Neural cell (in vitro differentiated cells): ENCODE measurements around the gene ENTPD1. TPM values are rescaled to one million over a fixed set of nuclear protein-coding genes. Genes with fewer than 3 reads are reported as not detected.

Experiments used
- H2AFZ ChIP-seq: fragments of 200-600, 300-800 bp; sonication (generic), shearing (Covaris generic); 2 replicates; pipeline ENCODE4 v1.6.0; 2014; ENCODE audit warnings: low read depth, mild to moderate bottlenecking, antibody characterized with exemption, low read length, moderate library complexity
- H3F3A ChIP-seq: fragments of 200-600 bp; shearing (Covaris generic); 2 replicates; pipeline ENCODE4 v1.6.1; 2016; ENCODE audit warnings: mild to moderate bottlenecking, moderate library complexity, mixed read lengths, antibody characterized with exemption, low read length; ENCODE audit not compliant: insufficient read depth, poor library complexity, severe bottlenecking
- H3K27ac ChIP-seq: fragments of 200-600, 300-800 bp; sonication (generic), shearing (Covaris generic); 2 replicates; pipeline ENCODE4 v1.5.1; 2014; ENCODE audit warnings: mild to moderate bottlenecking, low read length, moderate library complexity
- H3K27me3 ChIP-seq: fragments of 300-800, 200-600 bp; sonication (generic), shearing (Covaris generic); 2 replicates; pipeline ENCODE4 v1.6.0; 2014; ENCODE audit warnings: mild to moderate bottlenecking, low read depth, low read length, moderate library complexity; ENCODE audit not compliant: insufficient read depth
- H3K36me3 ChIP-seq: fragments of 300-800, 200-600 bp; sonication (generic), shearing (Covaris generic); 2 replicates; pipeline ENCODE4 v1.5.1; 2014; ENCODE audit warnings: mild to moderate bottlenecking, antibody characterized with exemption, low read length, moderate library complexity; ENCODE audit not compliant: insufficient read depth
- H3K4me2 ChIP-seq: fragments of 300-800, 200-600 bp; sonication (generic), shearing (Covaris generic); 2 replicates; pipeline ENCODE4 v1.6.0; 2014; ENCODE audit warnings: mild to moderate bottlenecking, low read length
- H3K4me3 ChIP-seq: fragments of 300-800, 200-600 bp; sonication (generic), shearing (Covaris generic); 2 replicates; pipeline ENCODE4 v1.5.1; 2014; ENCODE audit warnings: mild to moderate bottlenecking, low read length, moderate library complexity
- H3K79me2 ChIP-seq: fragments of 200-600 bp; shearing (Covaris generic); replicated peaks from 2 replicates; pipeline ENCODE4 v1.6.0; 2014; ENCODE audit warnings: mild to moderate bottlenecking, low read length, moderate library complexity; ENCODE audit not compliant: insufficient read depth
- H3K9ac ChIP-seq: fragments of 300-800, 200-600 bp; sonication (generic), shearing (Covaris generic); 2 replicates; pipeline ENCODE4 v1.6.1; 2016; ENCODE audit warnings: mild to moderate bottlenecking, low read length, mixed read lengths
- H3K9me2 ChIP-seq: fragments of 200-600 bp; shearing (Covaris generic); 2 replicates; pipeline ENCODE4 v1.6.1; 2016; ENCODE audit warnings: mild to moderate bottlenecking, low read length, mixed read lengths; ENCODE audit not compliant: insufficient read depth
- H3K9me3 ChIP-seq: fragments of 200-600, 300-800 bp; sonication (generic), shearing (Covaris generic); 2 replicates; pipeline ENCODE4 v1.6.1; 2016; ENCODE audit warnings: mild to moderate bottlenecking, mixed run types, low read length, moderate library complexity, mixed read lengths
- H4K20me1 ChIP-seq: fragments of 200-600 bp; shearing (Covaris generic); 2 replicates; pipeline ENCODE4 v1.6.1; 2016; ENCODE audit warnings: mild to moderate bottlenecking, mixed run types; ENCODE audit not compliant: insufficient read depth
- CTCF ChIP-seq: fragments of 450-650 bp; IDR thresholded peaks from 2 replicates; pipeline ENCODE4 v1.5.1; 2014; ENCODE audit warnings: antibody characterized with exemption, mild to moderate bottlenecking, moderate library complexity; ENCODE audit not compliant: poor library complexity, severe bottlenecking
- EP300 ChIP-seq: fragments of 450-650 bp; conservative IDR thresholded peaks from 2 replicates; pipeline ENCODE4 v1.6.1; 2014; ENCODE audit warnings: antibody characterized with exemption, mild to moderate bottlenecking, moderate library complexity; ENCODE audit not compliant: poor library complexity, severe bottlenecking
- EZH2 ChIP-seq: fragments of 200-600, 300-800 bp; shearing (Covaris generic), sonication (generic); IDR thresholded peaks from 2 replicates; pipeline ENCODE4 v1.6.1; 2014; ENCODE audit warnings: antibody characterized with exemption, low read length, borderline replicate concordance, mild to moderate bottlenecking; ENCODE audit not compliant: insufficient read depth, poor library complexity, severe bottlenecking
- MXI1 ChIP-seq: fragments of 450-650 bp; conservative IDR thresholded peaks from 2 replicates; pipeline ENCODE4 v1.6.1; 2014; ENCODE audit warnings: antibody characterized with exemption, mild to moderate bottlenecking; ENCODE audit not compliant: poor library complexity, severe bottlenecking
- POLR2AphosphoS5 ChIP-seq: IDR thresholded peaks from 2 replicates; pipeline ENCODE4 v1.6.1; 2012
- RAD21 ChIP-seq: fragments of 450-650 bp; conservative IDR thresholded peaks from 2 replicates; pipeline ENCODE4 v1.6.1; 2014; ENCODE audit warnings: antibody characterized with exemption, mild to moderate bottlenecking, moderate library complexity
- REST ChIP-seq: IDR thresholded peaks from 2 replicates; pipeline ENCODE4 v1.6.1; 2012; ENCODE audit warnings: borderline replicate concordance
- SMC3 ChIP-seq: fragments of 450-650 bp; conservative IDR thresholded peaks from 2 replicates; pipeline ENCODE4 v1.6.1; 2014; ENCODE audit warnings: antibody characterized with exemption, mild to moderate bottlenecking, moderate library complexity; ENCODE audit not compliant: poor library complexity
- TAF1 ChIP-seq: IDR thresholded peaks from 2 replicates; pipeline ENCODE4 v1.6.1; 2012; ENCODE audit warnings: low read depth
- polyA minus RNA-seq: library from RNA; depleted of rRNA, polyadenylated mRNA; stranded (reverse); fragments of >200 nt; gene quantifications from 2 replicates; pipeline ENCODE4 v1.2.3, GENCODE V29; 2014
- polyA plus RNA-seq: library from polyadenylated mRNA; depleted of rRNA; stranded (reverse); fragments of >200 nt; gene quantifications from 2 replicates; pipeline ENCODE4 v1.2.3, GENCODE V29; 2014

ENTPD1 gene
- 0.14 and 0.57 TPM in 2 replicates for polyA plus RNA-seq
- 0.24 and 0.35 TPM in 2 replicates for polyA minus RNA-seq

- Histone ChIP-seq H3K4me3 (no peak within 1 kb of the TSS), H3K36me3 (no peaks in the 10 kb centered on the region), H3K9me2 (no peaks in the 10 kb centered on the region), H2AFZ (no peak within 1 kb of the TSS), H3F3A (no peaks in the 10 kb centered on the region), H3K9ac (no peak within 1 kb of the TSS), H3K4me2 (no peak within 1 kb of the TSS), H3K9me3 (no peaks in the 10 kb centered on the region), H3K27ac (no peak within 1 kb of the TSS), H3K79me2 (no peaks in the 10 kb centered on the region), H3K27me3 (no peaks in the 10 kb centered on the region), H4K20me1 (no peaks in the 10 kb centered on the region)
- no peak for TF ChIP-seq EZH2
- TF ChIP-seq RAD21, result no peak
- TF ChIP-seq POLR2AphosphoS5, result no peak
- no peak for TF ChIP-seq SMC3
- TF ChIP-seq TAF1, result no peak
- TF ChIP-seq CTCF, result no peak
- no peak for TF ChIP-seq REST
- no peak for TF ChIP-seq EP300
- TF ChIP-seq MXI1, result no peak
These were observed at the start of gene ENTPD1 for GRCh38 chr10:95756041-95756761. Gene ENTPD1, plus strand, starts transcription at chr10:95756163. Its CDS starts 77 bp downstream, at chr10:95756240.

- TF ChIP-seq EZH2 (no peak), SMC3 (no peak), CTCF (no peak), RAD21 (no peak), REST (no peak), POLR2AphosphoS5 (no peak), EP300 (no peak)
- no peaks in the 10 kb centered on the region for H3K36me3 ChIP-seq
- H3K9me3 ChIP-seq, result no peaks in the 10 kb centered on the region
- no peaks in the 10 kb centered on the region for H3K9me2 ChIP-seq
- H3K27me3 ChIP-seq, result no peaks in the 10 kb centered on the region
- H3K9ac ChIP-seq, result no peak overlapping the region
- no peaks in the 10 kb centered on the region for H4K20me1 ChIP-seq
- no peak overlapping the region for H3K4me2 ChIP-seq
- H3K79me2 ChIP-seq, result no peaks in the 10 kb centered on the region
- H3K4me3 ChIP-seq, result no peak overlapping the region
- H3F3A ChIP-seq, result no peaks in the 10 kb centered on the region
- H3K27ac ChIP-seq, result no peak overlapping the region
- no peak overlapping the region for H2AFZ ChIP-seq
These were observed 49.4 kb upstream of the ENTPD1 start for GRCh38 chr10:95706573-95706972.
